OCI-LY1 (cell line): Measurements from ENCODE around the gene ADRA1B.
A peak's percentile ranks its signal among the peaks of the same experiment; 100 is the strongest.

Experiments
- CTCF ChIP-seq: fragments of 200-600 bp; sonication (generic), shearing (Covaris generic); IDR thresholded peaks from 2 replicates; pipeline ENCODE4 v1.5.1; 2017; ENCODE audit warnings: mild to moderate bottlenecking, antibody characterized with exemption, low read length, moderate library complexity, mixed read lengths
- EZH2 ChIP-seq: fragments of 200-600 bp; sonication (generic), shearing (Covaris generic); IDR thresholded peaks from 2 replicates; pipeline ENCODE4 v1.8.0; 2017; ENCODE audit warnings: borderline replicate concordance, mixed run types, mild to moderate bottlenecking, antibody characterized with exemption, low read length, moderate library complexity, mixed read lengths

GRCh38 chr5:159987031-159987674, 70.9 kb downstream of the ADRA1B start:
- TF ChIP-seq CTCF (peak; percentile 81), EZH2 (no peak)
